Activated CD4-positive, alpha-beta T cell treated with anti-CD3 and anti-CD28 coated beads, Interleukin-2, amount 50 U/mL, for 1 hour (primary cell): Measurements from ENCODE around the gene ZNF850.

Experiments
- DNase-seq: peaks from one replicate; pipeline ENCODE4 v3.0.0-alpha.2; 2020

The ZNF850 gene

GRCh38 chr19:36687214-36688056 lies 85.2 kb downstream of the ZNF850 start, which contains the start of gene ZNF567:
TSS of gene ZNF567 (plus strand) at chr19:36687612. CDS start at chr19:36694868, 7,256 bp downstream.
- DNase-seq, result peak; percentile 96

DNA sequence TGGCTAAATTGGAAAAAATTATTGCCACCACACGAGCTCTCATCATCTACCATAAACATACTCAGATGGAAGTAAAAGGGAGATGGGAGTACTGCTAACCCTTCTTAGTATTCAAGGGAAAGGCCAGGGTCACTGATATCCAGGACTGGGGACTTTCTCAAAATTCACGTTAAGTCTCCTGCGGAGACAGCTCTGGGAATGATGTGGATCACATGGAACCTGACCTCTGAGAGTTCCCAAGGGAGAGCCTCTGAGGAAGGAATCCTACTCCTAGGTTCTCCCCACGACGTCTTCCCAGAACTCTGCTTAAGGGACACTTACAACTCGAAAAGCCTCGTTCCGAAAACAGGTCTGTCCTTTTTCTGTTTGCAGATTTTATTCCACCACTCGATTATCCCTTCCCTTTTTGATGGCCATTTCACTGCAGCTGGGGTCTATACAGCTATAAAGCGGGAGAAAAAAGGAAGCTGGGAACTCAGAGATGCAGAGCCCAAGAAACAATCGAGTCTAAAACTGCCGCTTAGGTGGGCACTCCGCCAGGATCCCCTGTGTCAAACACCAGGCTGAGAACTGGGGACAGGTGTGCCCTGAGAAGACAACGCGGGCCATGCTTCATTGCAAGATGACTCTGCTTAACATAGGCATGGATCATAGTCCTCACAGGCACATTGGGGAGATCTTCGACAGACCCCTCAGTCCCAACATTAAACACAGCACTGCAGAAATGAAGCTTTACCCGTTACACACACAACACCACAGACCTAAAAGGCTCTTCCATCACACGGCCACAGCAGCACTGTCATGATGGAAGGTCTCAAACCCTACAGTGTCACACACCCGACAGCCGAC lies 86.0 kb downstream of the ZNF850 start:
- DNase-seq, result peak; percentile 2

GRCh38 chr19:36685835-36686234 lies 86.8 kb downstream of the ZNF850 start:
- DNase-seq, result no peak

DNA sequence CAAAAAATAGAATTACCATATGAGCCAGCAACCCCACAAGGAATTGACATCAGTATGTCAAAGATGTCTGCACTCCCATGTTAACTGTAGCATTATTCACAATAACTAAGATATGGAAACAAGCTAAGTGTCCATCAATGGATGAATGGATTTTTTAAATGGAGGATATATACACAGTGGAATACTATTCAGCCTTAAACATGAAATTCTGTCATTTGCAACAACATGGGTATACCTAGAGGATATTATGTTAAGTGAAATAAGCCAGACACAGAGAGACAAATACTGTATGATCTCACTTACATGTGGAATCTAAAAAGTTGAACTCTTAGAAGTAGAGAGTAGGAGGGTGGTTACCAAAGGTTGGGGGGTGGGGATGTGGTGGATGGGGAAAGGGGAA lies 93.2 kb downstream of the ZNF850 start:
- DNase-seq, result no peak

DNA sequence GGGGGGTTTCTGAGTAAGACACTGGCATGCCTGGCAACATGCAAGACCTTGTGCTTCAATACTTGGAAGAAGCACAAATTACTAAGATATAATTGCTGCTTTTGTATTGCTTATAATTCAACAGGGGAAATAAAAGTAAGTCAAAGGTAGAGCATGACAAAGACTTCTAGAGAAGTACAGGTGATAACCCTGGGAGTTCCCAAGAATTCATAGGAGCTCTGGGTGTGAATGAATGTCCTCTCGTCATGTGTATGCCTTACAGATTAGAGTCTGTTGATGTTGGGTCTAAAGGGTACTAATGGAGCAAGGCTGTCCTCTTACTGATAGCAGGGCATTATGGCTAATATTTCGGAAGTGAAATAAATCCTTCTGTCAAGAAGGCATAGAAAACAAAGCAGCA lies 98.4 kb downstream of the ZNF850 start:
- DNase-seq, result no peak

- DNase-seq, result no peak
Observed at GRCh38 chr19:36672368-36672767, 100.2 kb downstream of the ZNF850 start.

DNA sequence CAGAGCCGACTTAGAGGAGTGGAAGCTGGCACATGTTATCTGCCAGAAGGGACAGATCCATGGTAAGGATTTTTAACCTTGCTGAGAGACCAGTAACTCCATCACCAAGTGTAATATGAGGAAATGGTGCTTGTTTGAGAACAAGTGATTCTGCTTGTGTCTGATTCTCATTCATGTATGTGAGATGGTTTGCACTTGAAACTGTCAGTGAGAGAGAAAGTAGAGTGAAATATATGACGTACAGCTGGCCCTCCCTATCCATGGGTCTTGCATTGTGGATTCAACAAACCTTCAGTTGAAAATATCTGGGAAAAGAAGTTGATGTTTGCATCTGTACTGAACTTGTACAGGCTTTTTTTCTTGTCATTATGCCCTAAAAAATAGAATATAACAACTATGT lies 104.0 kb downstream of the ZNF850 start:
- no peak for DNase-seq

DNA sequence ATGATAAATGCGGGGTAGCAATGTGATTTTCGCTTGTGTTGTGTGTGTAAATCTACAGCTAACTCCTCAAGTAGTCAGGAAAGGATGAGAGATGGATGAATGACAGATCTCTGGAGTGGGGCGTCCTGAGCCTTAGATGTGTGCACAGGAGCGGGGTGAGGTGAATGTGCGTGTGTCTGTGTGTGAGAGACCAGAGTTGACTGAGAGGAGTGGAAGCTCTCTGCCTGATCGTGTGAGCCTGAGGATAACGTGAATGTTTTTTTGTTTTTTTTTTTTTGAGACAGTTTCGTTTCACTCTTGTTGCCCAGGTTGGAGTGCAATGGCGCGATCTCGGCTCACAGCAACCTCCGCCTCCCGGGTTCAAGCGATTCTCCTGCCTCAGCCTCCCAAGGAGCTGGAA lies 106.8 kb downstream of the ZNF850 start:
- DNase-seq, result no peak
